Stomach (tissue), 4 donors: ENCODE data around the gene STK33.

ENCODE experiments used
- CTCF ChIP-seq, 7 experiments: fragments of 450-650 bp in 4 of 7; fragments of 200-600 bp in 3 of 7; sonication (generic) in 3 of 7; IDR thresholded peaks; one replicate each; pipeline ENCODE4 v1.5.1; 2016 to 2019; ENCODE audit warnings: antibody characterized with exemption in 7 of 7, control low read depth in 2 of 7, mild to moderate bottlenecking in 1 of 7
- EP300 ChIP-seq: sonication (generic); formaldehyde crosslinking; IDR thresholded peaks from one replicate; pipeline ENCODE4 v1.6.1; 2017; ENCODE audit warnings: antibody characterized with exemption
- POLR2A ChIP-seq, 4 donors: fragments of 450-650 bp; IDR thresholded peaks; one replicate each; pipeline ENCODE4 v1.6.1; 2016; ENCODE audit warnings: antibody characterized with exemption in 4 of 4, control low read depth in 2 of 4, mild to moderate bottlenecking in 1 of 4, moderate library complexity in 1 of 4
- POLR2AphosphoS5 ChIP-seq, 3 donors: sonication (generic); formaldehyde crosslinking; IDR thresholded peaks; one replicate each; pipeline ENCODE4 v1.6.1; 2016; ENCODE audit warnings: antibody characterized with exemption in 3 of 3

GRCh38 chr11:8608652-8609051 lies 14.6 kb upstream of the STK33 start:
- no peak for TF ChIP-seq CTCF (IDR thresholded peaks at IDR 0.05)
- no peak for TF ChIP-seq POLR2A (IDR thresholded peaks at IDR 0.05)
- TF ChIP-seq POLR2AphosphoS5 (IDR thresholded peaks at IDR 0.05) = no peak
- no peak for TF ChIP-seq EP300
